Neural cell (in vitro differentiated cells): ENCODE measurements around the gene NKX3-2. TPM values are rescaled to one million over a fixed set of nuclear protein-coding genes. Genes with fewer than 3 reads are reported as not detected.

Source experiments
- H2AFZ ChIP-seq: fragments of 200-600, 300-800 bp; sonication (generic), shearing (Covaris generic); 2 replicates; pipeline ENCODE4 v1.6.0; 2014; ENCODE audit warnings: low read depth, mild to moderate bottlenecking, antibody characterized with exemption, low read length, moderate library complexity
- H3F3A ChIP-seq: fragments of 200-600 bp; shearing (Covaris generic); 2 replicates; pipeline ENCODE4 v1.6.1; 2016; ENCODE audit warnings: mild to moderate bottlenecking, moderate library complexity, mixed read lengths, antibody characterized with exemption, low read length; ENCODE audit not compliant: insufficient read depth, poor library complexity, severe bottlenecking
- H3K27ac ChIP-seq: fragments of 200-600, 300-800 bp; sonication (generic), shearing (Covaris generic); 2 replicates; pipeline ENCODE4 v1.5.1; 2014; ENCODE audit warnings: mild to moderate bottlenecking, low read length, moderate library complexity
- H3K27me3 ChIP-seq: fragments of 300-800, 200-600 bp; sonication (generic), shearing (Covaris generic); 2 replicates; pipeline ENCODE4 v1.6.0; 2014; ENCODE audit warnings: mild to moderate bottlenecking, low read depth, low read length, moderate library complexity; ENCODE audit not compliant: insufficient read depth
- H3K36me3 ChIP-seq: fragments of 300-800, 200-600 bp; sonication (generic), shearing (Covaris generic); 2 replicates; pipeline ENCODE4 v1.5.1; 2014; ENCODE audit warnings: mild to moderate bottlenecking, antibody characterized with exemption, low read length, moderate library complexity; ENCODE audit not compliant: insufficient read depth
- H3K4me2 ChIP-seq: fragments of 300-800, 200-600 bp; sonication (generic), shearing (Covaris generic); 2 replicates; pipeline ENCODE4 v1.6.0; 2014; ENCODE audit warnings: mild to moderate bottlenecking, low read length
- H3K4me3 ChIP-seq: fragments of 300-800, 200-600 bp; sonication (generic), shearing (Covaris generic); 2 replicates; pipeline ENCODE4 v1.5.1; 2014; ENCODE audit warnings: mild to moderate bottlenecking, low read length, moderate library complexity
- H3K79me2 ChIP-seq: fragments of 200-600 bp; shearing (Covaris generic); replicated peaks from 2 replicates; pipeline ENCODE4 v1.6.0; 2014; ENCODE audit warnings: mild to moderate bottlenecking, low read length, moderate library complexity; ENCODE audit not compliant: insufficient read depth
- H3K9ac ChIP-seq: fragments of 300-800, 200-600 bp; sonication (generic), shearing (Covaris generic); 2 replicates; pipeline ENCODE4 v1.6.1; 2016; ENCODE audit warnings: mild to moderate bottlenecking, low read length, mixed read lengths
- H3K9me2 ChIP-seq: fragments of 200-600 bp; shearing (Covaris generic); 2 replicates; pipeline ENCODE4 v1.6.1; 2016; ENCODE audit warnings: mild to moderate bottlenecking, low read length, mixed read lengths; ENCODE audit not compliant: insufficient read depth
- H3K9me3 ChIP-seq: fragments of 200-600, 300-800 bp; sonication (generic), shearing (Covaris generic); 2 replicates; pipeline ENCODE4 v1.6.1; 2016; ENCODE audit warnings: mild to moderate bottlenecking, mixed run types, low read length, moderate library complexity, mixed read lengths
- H4K20me1 ChIP-seq: fragments of 200-600 bp; shearing (Covaris generic); 2 replicates; pipeline ENCODE4 v1.6.1; 2016; ENCODE audit warnings: mild to moderate bottlenecking, mixed run types; ENCODE audit not compliant: insufficient read depth
- CTCF ChIP-seq: fragments of 450-650 bp; IDR thresholded peaks from 2 replicates; pipeline ENCODE4 v1.5.1; 2014; ENCODE audit warnings: antibody characterized with exemption, mild to moderate bottlenecking, moderate library complexity; ENCODE audit not compliant: poor library complexity, severe bottlenecking
- EP300 ChIP-seq: fragments of 450-650 bp; conservative IDR thresholded peaks from 2 replicates; pipeline ENCODE4 v1.6.1; 2014; ENCODE audit warnings: antibody characterized with exemption, mild to moderate bottlenecking, moderate library complexity; ENCODE audit not compliant: poor library complexity, severe bottlenecking
- EZH2 ChIP-seq: fragments of 200-600, 300-800 bp; shearing (Covaris generic), sonication (generic); IDR thresholded peaks from 2 replicates; pipeline ENCODE4 v1.6.1; 2014; ENCODE audit warnings: antibody characterized with exemption, low read length, borderline replicate concordance, mild to moderate bottlenecking; ENCODE audit not compliant: insufficient read depth, poor library complexity, severe bottlenecking
- MXI1 ChIP-seq: fragments of 450-650 bp; conservative IDR thresholded peaks from 2 replicates; pipeline ENCODE4 v1.6.1; 2014; ENCODE audit warnings: antibody characterized with exemption, mild to moderate bottlenecking; ENCODE audit not compliant: poor library complexity, severe bottlenecking
- POLR2AphosphoS5 ChIP-seq: IDR thresholded peaks from 2 replicates; pipeline ENCODE4 v1.6.1; 2012
- RAD21 ChIP-seq: fragments of 450-650 bp; conservative IDR thresholded peaks from 2 replicates; pipeline ENCODE4 v1.6.1; 2014; ENCODE audit warnings: antibody characterized with exemption, mild to moderate bottlenecking, moderate library complexity
- REST ChIP-seq: IDR thresholded peaks from 2 replicates; pipeline ENCODE4 v1.6.1; 2012; ENCODE audit warnings: borderline replicate concordance
- SMC3 ChIP-seq: fragments of 450-650 bp; conservative IDR thresholded peaks from 2 replicates; pipeline ENCODE4 v1.6.1; 2014; ENCODE audit warnings: antibody characterized with exemption, mild to moderate bottlenecking, moderate library complexity; ENCODE audit not compliant: poor library complexity
- TAF1 ChIP-seq: IDR thresholded peaks from 2 replicates; pipeline ENCODE4 v1.6.1; 2012; ENCODE audit warnings: low read depth
- polyA plus RNA-seq: library from polyadenylated mRNA; depleted of rRNA; stranded (reverse); fragments of >200 nt; gene quantifications from 2 replicates; pipeline ENCODE4 v1.2.3, GENCODE V29; 2014

NKX3-2 gene
- polyA plus RNA-seq, 1 donor from 2014 or later, result not detected

GRCh38 chr4:13584481-13584880 lies 40.2 kb upstream of the NKX3-2 start:
- no peaks in the 10 kb centered on the region for H4K20me1 ChIP-seq
- no peak overlapping the region for H3K4me2 ChIP-seq
- H2AFZ ChIP-seq, result no peak overlapping the region
- peaks cover 10% of the 10 kb centered on the region for H3K36me3 ChIP-seq
- H3K27ac ChIP-seq, result no peak overlapping the region
- H3F3A ChIP-seq, result no peaks in the 10 kb centered on the region
- H3K4me3 ChIP-seq, result no peak overlapping the region
- no peaks in the 10 kb centered on the region for H3K27me3 ChIP-seq
- TF ChIP-seq EP300 (no peak), MXI1 (no peak), SMC3 (no peak), REST (no peak), POLR2AphosphoS5 (no peak), TAF1 (no peak), RAD21 (no peak), EZH2 (no peak), CTCF (no peak)
- H3K9me2 ChIP-seq, result no peaks in the 10 kb centered on the region
- no peak overlapping the region for H3K9ac ChIP-seq
- no peaks in the 10 kb centered on the region for H3K9me3 ChIP-seq
- H3K79me2 ChIP-seq, result no peaks in the 10 kb centered on the region

GRCh38 chr4:13580036-13580435 lies 35.7 kb upstream of the NKX3-2 start:
- Histone ChIP-seq H3K9me3 (no peaks in the 10 kb centered on the region), H3K79me2 (no peaks in the 10 kb centered on the region), H3K9me2 (no peaks in the 10 kb centered on the region), H2AFZ (no peak overlapping the region), H3K36me3 (peaks cover 5% of the 10 kb centered on the region), H3K4me3 (no peak overlapping the region), H3K9ac (no peak overlapping the region), H3F3A (no peaks in the 10 kb centered on the region), H3K4me2 (no peak overlapping the region), H3K27ac (no peak overlapping the region), H4K20me1 (no peaks in the 10 kb centered on the region), H3K27me3 (no peaks in the 10 kb centered on the region)
- no peak for TF ChIP-seq RAD21
- TF ChIP-seq EP300, result no peak
- TF ChIP-seq POLR2AphosphoS5, result no peak
- no peak for TF ChIP-seq CTCF
- TF ChIP-seq SMC3, result no peak
- TF ChIP-seq MXI1, result no peak
- no peak for TF ChIP-seq REST
- no peak for TF ChIP-seq EZH2
- TF ChIP-seq TAF1, result no peak
